GM12865 (cell line): ENCODE results near the gene C22orf31.
A peak's percentile ranks its signal among the peaks of the same experiment; 100 is the strongest.
"Not testable (repeated sequence)": the region's sequence is repeated elsewhere in the genome, so short reads cannot be mapped to it uniquely, and the experiment has no call there.

Source experiments
- DNase-seq: peaks from one replicate; pipeline ENCODE4 v3.0.0; 2010; ENCODE audit warnings: low read depth
- H3K4me3 ChIP-seq: 2 replicates; pipeline ENCODE4 v1.5.1; 2011; ENCODE audit warnings: mild to moderate bottlenecking, low read depth, low read length, control low read depth
- TF ChIP-seq, protein P1 (sequence below): IDR thresholded peaks from 2 replicates; pipeline ENCODE4 v1.5.1; 2011; ENCODE audit warnings: low read length, control low read depth, low read depth, inconsistent platforms; ENCODE audit not compliant: insufficient read depth; ENCODE audit errors: missing control alignments

Gene C22orf31

DNA sequence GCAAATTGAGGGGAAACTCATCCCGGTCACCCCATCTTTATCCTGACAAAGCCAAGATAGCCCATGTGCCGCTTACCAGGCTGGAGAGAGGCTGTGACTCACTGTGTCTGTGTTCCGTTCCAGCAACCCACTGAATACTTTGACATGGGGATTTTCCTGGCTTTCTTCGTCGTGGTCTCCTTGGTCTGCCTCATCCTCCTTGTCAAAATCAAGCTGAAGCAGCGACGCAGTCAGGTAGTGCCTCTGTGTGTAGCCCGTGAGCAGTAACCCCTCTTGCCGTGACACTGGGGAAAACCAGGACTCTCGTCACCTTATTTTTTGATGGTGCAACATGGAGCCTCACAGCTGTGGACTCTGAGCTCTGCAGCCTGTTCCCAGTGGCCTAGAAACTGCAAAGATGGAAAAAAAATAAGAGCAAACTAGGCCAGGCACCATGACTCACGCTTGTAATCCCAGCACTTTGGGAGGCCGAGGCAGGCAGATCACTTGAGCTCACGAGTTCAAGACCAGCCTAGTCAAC lies 16.9 kb downstream of the C22orf31 start:
- no peak for DNase-seq
- TF ChIP-seq, protein P1, sequence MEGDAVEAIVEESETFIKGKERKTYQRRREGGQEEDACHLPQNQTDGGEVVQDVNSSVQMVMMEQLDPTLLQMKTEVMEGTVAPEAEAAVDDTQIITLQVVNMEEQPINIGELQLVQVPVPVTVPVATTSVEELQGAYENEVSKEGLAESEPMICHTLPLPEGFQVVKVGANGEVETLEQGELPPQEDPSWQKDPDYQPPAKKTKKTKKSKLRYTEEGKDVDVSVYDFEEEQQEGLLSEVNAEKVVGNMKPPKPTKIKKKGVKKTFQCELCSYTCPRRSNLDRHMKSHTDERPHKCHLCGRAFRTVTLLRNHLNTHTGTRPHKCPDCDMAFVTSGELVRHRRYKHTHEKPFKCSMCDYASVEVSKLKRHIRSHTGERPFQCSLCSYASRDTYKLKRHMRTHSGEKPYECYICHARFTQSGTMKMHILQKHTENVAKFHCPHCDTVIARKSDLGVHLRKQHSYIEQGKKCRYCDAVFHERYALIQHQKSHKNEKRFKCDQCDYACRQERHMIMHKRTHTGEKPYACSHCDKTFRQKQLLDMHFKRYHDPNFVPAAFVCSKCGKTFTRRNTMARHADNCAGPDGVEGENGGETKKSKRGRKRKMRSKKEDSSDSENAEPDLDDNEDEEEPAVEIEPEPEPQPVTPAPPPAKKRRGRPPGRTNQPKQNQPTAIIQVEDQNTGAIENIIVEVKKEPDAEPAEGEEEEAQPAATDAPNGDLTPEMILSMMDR, result no peak
- H3K4me3 ChIP-seq, result no peak overlapping the region

DNA sequence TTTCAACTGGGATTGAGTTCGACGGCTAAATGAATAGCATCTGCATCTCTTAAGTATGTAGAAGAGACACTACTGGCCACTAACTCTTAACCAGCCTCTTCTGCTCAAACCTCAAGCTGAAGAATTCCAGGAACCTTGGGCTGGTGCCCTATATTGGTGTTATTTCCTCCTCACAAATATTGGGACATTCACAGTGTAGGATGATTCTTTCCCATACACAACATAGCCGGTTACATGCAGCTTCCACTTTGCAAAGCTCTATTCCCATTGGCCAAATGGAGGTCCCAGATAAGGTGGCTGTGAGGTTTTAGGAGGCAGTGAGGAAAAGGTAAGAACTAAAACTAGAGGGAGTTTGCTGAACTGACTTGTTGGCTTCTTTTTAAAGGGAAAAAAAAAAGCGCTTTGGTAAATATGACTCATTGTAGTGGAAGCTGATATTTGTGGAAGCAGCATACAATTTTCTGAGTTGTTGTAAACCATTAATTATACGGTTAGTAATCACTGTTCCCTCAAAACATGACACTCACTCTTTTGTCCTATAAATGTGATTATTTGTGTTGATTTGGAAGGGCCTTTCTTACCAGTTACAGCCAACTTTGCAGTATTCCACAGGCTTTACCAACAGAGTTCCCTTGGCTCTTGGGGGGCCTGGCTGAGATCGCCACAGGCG lies 17.6 kb downstream of the C22orf31 start:
- no peak overlapping the region for H3K4me3 ChIP-seq
- DNase-seq, result no peak
- TF ChIP-seq, protein P1, result no peak

DNA sequence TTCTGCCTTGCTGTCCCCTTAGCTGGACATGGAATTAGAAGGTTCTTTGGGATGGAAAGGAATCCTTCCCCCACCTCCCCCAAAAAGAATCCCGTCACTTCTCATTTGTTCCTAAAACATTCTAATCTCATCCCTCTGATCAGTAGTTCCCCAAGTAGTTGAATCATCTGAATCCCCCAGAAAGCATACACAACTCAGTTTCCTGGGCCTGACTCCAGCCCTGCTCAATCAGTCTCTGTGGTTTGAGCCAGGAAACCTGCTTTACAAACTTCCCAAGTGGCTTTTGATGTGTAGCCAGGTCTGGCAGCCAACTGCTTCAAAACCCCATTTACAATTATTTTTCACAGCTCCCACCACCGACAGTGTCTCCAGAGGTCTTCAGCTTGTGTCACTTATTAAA lies 20.2 kb downstream of the C22orf31 start:
- TF ChIP-seq, protein P1, result no peak
- DNase-seq, result no peak

DNA sequence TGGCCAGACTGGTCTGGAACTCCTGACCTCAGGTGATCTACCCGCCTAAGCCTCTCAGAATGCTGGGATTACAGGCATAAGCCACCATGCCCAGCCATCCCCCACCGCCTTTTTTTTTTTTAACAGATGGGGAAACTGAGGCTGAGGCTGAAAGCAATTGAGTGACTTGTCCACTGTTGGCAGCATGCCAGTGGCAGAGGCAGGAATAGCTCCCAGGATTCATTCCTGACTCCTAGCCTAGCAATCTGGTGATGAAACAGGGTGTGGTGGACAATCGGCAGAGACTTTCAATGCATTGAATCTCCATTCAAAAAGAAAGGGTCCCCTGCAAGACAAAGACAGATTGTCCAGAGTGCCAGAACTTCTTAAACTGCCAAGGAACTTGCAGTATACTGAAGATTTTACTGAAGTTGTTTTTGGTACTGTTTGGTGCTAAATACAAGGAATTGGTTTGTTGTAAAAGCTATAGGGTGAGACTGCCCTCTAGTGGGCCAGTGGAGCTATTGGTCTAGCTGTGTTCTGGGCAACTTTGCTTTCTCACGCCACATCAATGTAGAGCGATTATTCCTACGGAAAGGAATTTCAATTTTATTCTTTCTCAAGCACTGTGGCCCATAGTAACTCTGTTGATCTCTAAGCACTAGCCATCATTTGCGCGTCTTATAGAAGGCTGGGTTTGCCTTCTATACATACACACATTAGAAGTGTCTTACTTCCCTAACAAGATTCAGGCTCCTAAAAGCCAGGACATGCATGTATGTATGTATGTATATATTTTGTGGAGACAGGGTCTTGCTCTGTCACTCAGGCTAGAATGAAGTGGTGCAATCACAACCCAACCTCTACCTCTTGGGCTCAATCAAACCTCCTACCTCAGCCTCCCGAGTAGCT lies 21.0 kb downstream of the C22orf31 start:
- TF ChIP-seq, protein P1, result peak; percentile 93
- no peak overlapping the region for H3K4me3 ChIP-seq
- DNase-seq, result peak; percentile 84

More for the DNA sequence above, 20.2 kb downstream of the C22orf31 start:
- H3K4me3 ChIP-seq, result no peak overlapping the region

DNA sequence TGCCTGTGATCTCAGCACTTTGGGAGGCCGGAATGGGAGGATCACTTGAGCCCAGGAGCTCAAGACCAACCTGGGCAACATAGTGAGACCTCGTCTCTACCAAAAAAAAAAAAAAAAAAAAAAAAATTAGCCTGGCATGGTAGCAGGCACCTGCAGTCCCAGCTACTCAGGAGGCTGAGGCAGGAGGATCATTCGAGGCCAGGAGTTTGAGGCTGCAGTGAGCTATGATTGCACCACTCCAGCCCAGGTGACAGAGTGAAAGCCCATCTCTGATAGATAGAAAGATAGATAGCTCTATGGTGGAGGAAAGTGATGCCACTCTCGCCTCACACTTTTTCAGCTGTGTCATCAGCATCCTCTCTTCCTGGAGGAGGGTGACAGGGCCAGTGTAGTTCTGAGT lies 21.9 kb downstream of the C22orf31 start:
- DNase-seq, H3K4me3 ChIP-seq: not testable (repeated sequence)

DNA sequence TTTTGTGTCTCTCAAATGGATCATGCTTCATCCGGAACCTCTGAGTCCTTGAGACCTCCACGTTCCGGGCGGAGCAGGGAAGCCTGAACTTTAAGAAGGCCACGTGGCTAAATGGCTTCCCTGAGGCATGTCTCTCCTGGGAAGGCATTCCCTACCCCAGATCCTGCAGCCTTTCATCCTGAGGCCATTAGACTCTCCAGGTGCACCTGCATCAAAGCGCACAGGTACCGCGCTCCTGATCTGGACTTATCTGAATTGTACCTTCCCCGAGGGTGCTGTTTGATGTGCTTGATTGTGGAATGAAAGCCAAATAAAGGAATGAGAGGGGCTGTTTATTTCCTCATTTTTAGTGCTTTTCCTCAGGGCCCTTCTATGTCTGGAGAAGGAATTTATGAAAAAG lies 22.5 kb downstream of the C22orf31 start:
- TF ChIP-seq, protein P1, result no peak
- no peak for DNase-seq
- no peak overlapping the region for H3K4me3 ChIP-seq

DNA sequence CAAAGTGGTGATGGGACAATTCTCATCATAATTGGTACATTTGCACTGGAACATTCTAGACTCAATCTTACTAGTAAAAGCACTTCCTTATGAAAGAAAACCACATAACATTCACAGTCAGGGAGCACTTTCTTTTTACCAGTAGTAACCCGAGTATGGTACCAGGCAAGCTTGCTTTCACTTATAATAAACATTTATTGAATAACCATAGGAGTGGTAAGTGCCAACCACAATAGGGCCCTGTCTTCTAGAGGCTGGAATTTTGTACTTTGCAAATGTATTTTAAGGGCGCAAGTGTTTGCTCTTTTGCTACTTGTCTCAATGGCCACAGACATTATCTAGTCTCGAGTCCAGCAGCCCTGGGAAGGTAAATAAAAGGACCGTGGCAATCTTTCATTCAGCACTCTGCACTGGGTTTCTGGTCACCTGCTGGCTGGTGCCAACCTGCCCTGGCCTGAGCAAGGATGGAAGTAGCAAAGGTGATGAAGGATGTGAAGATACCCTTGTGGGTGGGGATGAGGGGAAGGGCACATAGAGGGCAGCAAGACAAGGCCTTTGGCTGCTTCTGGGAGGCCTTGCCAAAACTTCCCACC lies 24.2 kb downstream of the C22orf31 start:
- TF ChIP-seq, protein P1, result no peak
- H3K4me3 ChIP-seq, result no peak overlapping the region

More for the DNA sequence above, 24.2 kb downstream of the C22orf31 start:
- DNase-seq, result no peak
